ENCODE data around the gene CFAP97. TPM values are rescaled to one million over a fixed set of nuclear protein-coding genes. Genes with fewer than 3 reads are reported as not detected.

Gene CFAP97
- polyA plus RNA-seq, 5 donors = 29.0 to 49.1 (median 42.8) TPM

GRCh38 chr4:185109736-185110135 is 94.1 kb downstream of the CFAP97 start:
- DNase-seq = no peak

Other genes with a start within 250 kb of the CFAP97 start
- gene HELT, start 185.5 kb downstream of the CFAP97 start, polyA plus RNA-seq (ENCODE audit: insufficient read depth in 1 of 5, insufficient read length in 5 of 5, low replicate concordance in 1 of 5) = not detected
- gene SLC25A4, start 60.7 kb downstream of the CFAP97 start, polyA plus RNA-seq (ENCODE audit: insufficient read depth in 1 of 5, insufficient read length in 5 of 5, low replicate concordance in 1 of 5) = 10 to 100 TPM; 12.8 to 22.8 (median 15.0) TPM
- gene SNX25, start 5.6 kb upstream of the CFAP97 start, polyA plus RNA-seq (ENCODE audit: insufficient read depth in 1 of 5, insufficient read length in 5 of 5, low replicate concordance in 1 of 5) = 10 to 100 TPM; 13.8 to 19.2 (median 18.3) TPM
- 1 to 10 TPM; 4.5 to 5.8 (median 5.1) TPM for gene LRP2BP, start 191.9 kb upstream of the CFAP97 start, polyA plus RNA-seq (ENCODE audit: insufficient read depth in 1 of 5, insufficient read length in 5 of 5, low replicate concordance in 1 of 5)
- gene ANKRD37, start 192.8 kb upstream of the CFAP97 start, polyA plus RNA-seq (ENCODE audit: insufficient read depth in 1 of 5, insufficient read length in 5 of 5, low replicate concordance in 1 of 5) = 10 to 100 TPM in 4 of 5 donors, 1 to 10 TPM in 1; 9.0 to 25.5 (median 16.0) TPM
- 10 to 100 TPM; 63.7 to 90.1 (median 71.2) TPM for gene UFSP2, start 222.0 kb upstream of the CFAP97 start, polyA plus RNA-seq (ENCODE audit: insufficient read depth in 1 of 5, insufficient read length in 5 of 5, low replicate concordance in 1 of 5)